A673 (cell line): ENCODE results near the gene CDYL2.

ENCODE experiments used
- CTCF ChIP-seq: fragments of 300-800, 200-600 bp; sonication (generic); conservative IDR thresholded peaks from 2 replicates; pipeline ENCODE4 v1.5.1; 2017; ENCODE audit warnings: low read depth, mild to moderate bottlenecking, antibody characterized with exemption, low read length, moderate library complexity, mixed read lengths
- EZH2 ChIP-seq: fragments of 200-600 bp; sonication (generic); IDR thresholded peaks from 2 replicates; pipeline ENCODE4 v1.6.1; 2017; ENCODE audit warnings: borderline replicate concordance, low read depth, mild to moderate bottlenecking, mixed read lengths, antibody characterized with exemption, low read length; ENCODE audit not compliant: poor library complexity, severe bottlenecking

GRCh38 chr16:80623376-80623775 is 181.0 kb downstream of the CDYL2 start:
- TF ChIP-seq CTCF (no peak), EZH2 (no peak)
